Spleen (tissue), 11 donors: Measurements from ENCODE around the gene APOC4. TPM values are rescaled to one million over a fixed set of nuclear protein-coding genes. Genes with fewer than 3 reads are reported as not detected.
"Not testable (repeated sequence)": the region's sequence is repeated elsewhere in the genome, so short reads cannot be mapped to it uniquely, and the experiment has no call there.

Source experiments
- DNase-seq: peaks from one replicate; pipeline ENCODE4 v3.0.0-alpha.2; 2020
- H3K27ac ChIP-seq, 8 donors: fragments of 200-600 bp; sonication (generic) in 7 of 8; 1 replicate in 4 of 8; 2 replicates in 4 of 8; pipeline versions ENCODE4 v1.5.0 to v1.8.0; 2016 to 2021; ENCODE audit warnings: inconsistent platforms in 4 of 8, mild to moderate bottlenecking in 4 of 8, moderate library complexity in 1 of 8
- H3K27me3 ChIP-seq, 7 donors: fragments of 200-600 bp; sonication (generic) in 6 of 7; replicated peaks in 1 of 7; 1 replicate in 4 of 7; 2 replicates in 3 of 7; pipeline versions ENCODE4 v1.5.0 to v1.8.0; 2016 to 2021; ENCODE audit warnings: inconsistent platforms in 3 of 7, mild to moderate bottlenecking in 1 of 7
- H3K36me3 ChIP-seq, 6 donors: fragments of 200-600 bp; sonication (generic) in 5 of 6; 1 replicate in 4 of 6; 2 replicates in 2 of 6; pipeline versions ENCODE4 v1.5.0 to v1.8.0; 2016 to 2021; ENCODE audit warnings: inconsistent platforms in 2 of 6
- H3K4me1 ChIP-seq, 6 donors: fragments of 200-600 bp; sonication (generic) in 5 of 6; 1 replicate in 3 of 6; 2 replicates in 3 of 6; pipeline versions ENCODE4 v1.5.0 to v1.8.0; 2016 to 2021; ENCODE audit warnings: inconsistent platforms in 3 of 6
- H3K4me3 ChIP-seq, 8 donors: fragments of 200-600 bp; sonication (generic) in 7 of 8; 1 replicate in 4 of 8; 2 replicates in 4 of 8; pipeline versions ENCODE4 v1.5.0 to v1.8.0; 2016 to 2021; ENCODE audit warnings: inconsistent platforms in 4 of 8, mild to moderate bottlenecking in 4 of 8, moderate library complexity in 2 of 8
- H3K9me3 ChIP-seq, 8 donors: fragments of 200-600 bp; sonication (generic) in 7 of 8; 1 replicate in 4 of 8; 2 replicates in 4 of 8; pipeline versions ENCODE4 v1.5.0 to v1.8.0; 2016 to 2021; ENCODE audit warnings: inconsistent platforms in 4 of 8
- CTCF ChIP-seq, 11 experiments: fragments of 200-600 bp in 7 of 11; fragments of 450-650 bp in 4 of 11; sonication (generic) in 4 of 11; IDR thresholded peaks in 8 of 11; conservative IDR thresholded peaks in 3 of 11; 1 replicate in 7 of 11; 2 replicates in 4 of 11; pipeline versions ENCODE4 v1.4.0 to v1.8.0; 2016 to 2021; ENCODE audit warnings: antibody characterized with exemption in 11 of 11, inconsistent platforms in 4 of 11, mild to moderate bottlenecking in 1 of 11
- POLR2A ChIP-seq, 3 donors: fragments of 450-650 bp; IDR thresholded peaks; one replicate each; pipeline ENCODE4 v1.5.1; 2017; ENCODE audit warnings: antibody characterized with exemption in 3 of 3, mild to moderate bottlenecking in 1 of 3
- POLR2AphosphoS5 ChIP-seq, 3 donors: sonication (generic); formaldehyde crosslinking; IDR thresholded peaks; one replicate each; pipeline ENCODE4 v1.5.1; 2017; ENCODE audit warnings: antibody characterized with exemption in 3 of 3
- WGBS, 5 donors: extraction: QIAGEN DNeasy Blood & Tissue Kit in 3 of 5; methylation state at CpG; one replicate each; pipeline versions ENCODE4 v1.1.5 to v1.1.7; 2013 to 2018; 5-methylcytosine and 5-hydroxymethylcytosine counted together
- intact Hi-C: fragments of 100-400 bp; cut with DNase I; formaldehyde crosslinking; loops from one replicate; pipeline ENCODE4 v1.15.0; 2023; ENCODE audit warnings: low total_unique reads
- polyA plus RNA-seq, 3 donors: library from polyadenylated mRNA; stranded (reverse); fragments of 200-250 nt; gene quantifications; one replicate each; pipeline ENCODE4 v1.2.1, GENCODE V29; 2013
- total RNA-seq, 7 donors: library from RNA; depleted of rRNA in 3 of 7; stranded (reverse); fragments of >200 nt in 3 of 7; fragmentation: NEBNext Ultra II Directional in 4 of 7; extraction: Animal tissue kit (Norgen Biotek cat#: 25700) in 4 of 7; gene quantifications; one replicate each; pipeline versions ENCODE4 v1.1.0 to v1.2.1, GENCODE V29; 2016 to 2021
- donor health status: healthy with polysubstance abuse.
- donor health status: DM: no; HTN: no; CAD: no; lungs with moderate emphysema.
- donor health status: DM: no; HTN: no; CAD: no.
- donor health status: Bipolar disorder and iron deficiency.
- donor health status: healthy.
- donor health status: DM: no; HTN: no; CAD: no.
- donor health status: DM: yes; HTN: yes; CAD: no.

The APOC4 gene
- total and polyA plus RNA-seq, 10 donors, result 0.24 to 0.42 (median 0.32) TPM; not detected in 7

DNA sequence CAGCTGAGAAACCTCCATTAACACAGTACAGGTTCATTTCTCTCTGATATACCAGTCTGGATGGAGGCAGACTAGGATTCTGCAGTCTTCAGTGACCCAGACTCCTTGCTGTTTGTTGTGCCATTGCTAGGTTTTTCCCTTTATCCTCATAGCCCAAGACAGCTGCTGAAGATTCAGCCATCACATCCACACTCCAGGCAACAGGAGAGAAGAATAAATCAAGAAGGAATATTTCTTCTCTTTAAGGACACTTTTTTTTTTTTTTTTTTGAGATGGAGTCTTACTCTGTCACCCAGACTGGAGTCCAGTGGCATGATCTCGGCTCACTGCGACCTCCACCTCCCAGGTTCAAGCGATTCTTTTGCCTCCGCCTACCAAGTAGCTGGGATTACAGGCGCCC, 27.4 kb downstream of the APOC4 start:
- peaks cover 0 to 16% (median 2%) of the 10 kb centered on the region in 6 donors for H3K4me1 ChIP-seq
- TF ChIP-seq POLR2AphosphoS5 (IDR thresholded peaks at IDR 0.05), result no peak
- no peak for TF ChIP-seq POLR2A (IDR thresholded peaks at IDR 0.05)
- no peak for TF ChIP-seq CTCF (IDR thresholded peaks at IDR 0.05 in 8 of 11, conservative IDR thresholded peaks at IDR 0.05 in 3 of 11)
- DNase-seq, result no peak
- H3K36me3 ChIP-seq, result peaks cover 0 to 100% (median 60%) of the 10 kb centered on the region in 6 donors
- H3K9me3 ChIP-seq, result no peaks in the 10 kb centered on the region
- intact Hi-C loops, result no loop called here
- H3K27me3 ChIP-seq, result no peaks in the 10 kb centered on the region
- WGBS, 5 donors, result 95 to 100% (median 97%) methylated on average over 5 of the region's 5 CpGs
- H3K4me3 ChIP-seq, result no peak overlapping the region
- H3K27ac ChIP-seq, result no peak overlapping the region

DNA sequence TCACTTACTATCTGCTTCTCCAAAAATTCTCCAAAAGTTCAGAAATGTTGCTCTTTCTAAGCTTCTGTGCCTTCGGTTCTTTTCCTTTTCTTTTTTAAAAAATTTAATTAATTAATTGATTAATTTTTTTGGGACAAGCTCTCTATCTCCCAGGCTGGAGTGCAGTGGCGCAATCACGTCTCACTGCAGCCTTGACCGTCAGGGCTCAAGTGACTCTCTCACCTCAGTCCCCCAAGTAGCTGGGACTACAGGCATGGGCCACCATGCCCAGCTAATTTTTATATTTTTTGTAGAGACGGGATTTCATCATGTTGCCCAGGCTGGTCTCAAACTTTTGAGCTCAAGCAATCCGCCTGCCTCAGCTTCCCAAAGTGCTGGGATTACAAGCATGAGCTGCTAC, 29.4 kb downstream of the APOC4 start:
- H3K9me3 ChIP-seq, H3K4me3 ChIP-seq, intact Hi-C loops, H3K27ac ChIP-seq, DNase-seq, H3K27me3 ChIP-seq: not testable (repeated sequence)
- Histone ChIP-seq H3K36me3 (peaks cover 3 to 100% (median 62%) of the 10 kb centered on the region in 6 donors), H3K4me1 (peaks cover 0 to 16% (median 2%) of the 10 kb centered on the region in 6 donors)
- WGBS, 5 donors, result 86 to 96% (median 90%) methylated on average over 6 of the region's 6 CpGs

DNA sequence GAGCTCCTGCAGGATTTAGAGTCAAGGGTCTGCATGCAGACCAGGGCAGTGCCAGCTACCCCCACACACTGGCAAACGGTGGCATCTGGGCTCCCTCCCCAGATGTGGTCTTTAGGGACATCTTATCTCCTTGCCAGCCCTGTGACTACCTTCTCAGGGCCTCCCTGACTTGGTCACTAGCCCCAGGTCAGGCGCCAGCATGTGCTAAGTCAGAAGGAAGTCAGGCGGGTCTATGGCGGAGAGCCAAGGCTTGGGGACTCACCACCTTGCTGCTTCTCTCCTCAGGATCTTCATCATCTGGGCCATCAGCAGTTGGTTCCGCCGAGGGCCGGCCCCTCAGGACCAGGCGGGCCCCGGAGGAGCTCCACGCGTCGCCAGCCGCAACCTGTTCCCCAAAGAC, 30.8 kb downstream of the APOC4 start:
- Histone ChIP-seq H3K36me3 (peaks cover 8 to 100% (median 62%) of the 10 kb centered on the region in 6 donors), H3K27ac (peak overlapping the region in 3 of 8 donors; percentile 2 to 21 (median 15)), H3K27me3 (no peaks in the 10 kb centered on the region), H3K9me3 (no peaks in the 10 kb centered on the region), H3K4me3 (no peak overlapping the region), H3K4me1 (peaks cover 0 to 16% (median 2%) of the 10 kb centered on the region in 6 donors)
- intact Hi-C loops, result no loop called here
- DNase-seq, result no peak
- WGBS, 5 donors, result 87 to 100% (median 89%) methylated on average over 9 to 13 of the region's 13 CpGs
- no peak for TF ChIP-seq CTCF (IDR thresholded peaks at IDR 0.05 in 8 of 11, conservative IDR thresholded peaks at IDR 0.05 in 3 of 11)
- TF ChIP-seq POLR2A (IDR thresholded peaks at IDR 0.05), result no peak
- TF ChIP-seq POLR2AphosphoS5 (IDR thresholded peaks at IDR 0.05), result no peak

DNA sequence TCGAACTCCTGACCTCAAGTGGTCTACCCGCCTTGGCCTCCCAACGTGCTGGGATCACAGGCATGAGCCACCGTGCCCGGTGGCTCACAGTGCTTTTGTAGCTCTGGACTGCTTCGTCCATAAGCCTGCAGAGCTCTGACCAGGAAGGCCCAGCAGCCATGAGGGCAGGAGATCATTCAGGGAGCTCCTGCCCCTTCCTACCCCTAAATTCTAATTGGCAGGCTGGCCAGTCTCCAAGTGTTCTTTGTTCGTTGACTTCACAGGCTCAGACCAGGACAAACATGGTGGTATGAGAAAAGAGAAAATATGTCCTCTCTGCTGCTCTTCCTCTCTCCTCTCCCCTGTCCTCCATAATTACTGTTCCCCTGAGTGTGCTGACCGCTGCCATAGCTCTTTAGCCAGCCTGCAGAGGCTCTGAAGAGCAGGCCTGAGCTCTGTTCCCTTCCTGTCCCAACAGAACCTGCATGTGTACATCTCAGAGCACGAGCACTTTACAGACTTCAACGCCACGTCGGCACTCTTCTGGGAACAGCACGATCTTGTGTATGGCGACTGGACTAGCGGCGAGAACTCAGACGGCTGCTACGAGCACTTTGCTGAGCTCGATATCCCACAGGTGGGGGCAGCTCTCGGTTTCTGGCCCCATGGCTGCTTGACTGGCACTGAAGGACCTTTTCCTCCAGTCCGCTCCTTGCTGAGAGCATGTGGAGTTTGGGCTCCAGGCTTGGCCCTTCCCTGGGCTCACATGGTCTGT, 32.1 kb downstream of the APOC4 start:
- intact Hi-C loops, result no loop called here
- TF ChIP-seq POLR2A (IDR thresholded peaks at IDR 0.05) (no peak), POLR2AphosphoS5 (IDR thresholded peaks at IDR 0.05) (no peak), CTCF (IDR thresholded peaks at IDR 0.05 in 8 of 11, conservative IDR thresholded peaks at IDR 0.05 in 3 of 11) (no peak)
- WGBS, 5 donors, result 93 to 95% (median 95%) methylated on average over 20 to 21 of the region's 21 CpGs
- Histone ChIP-seq H3K4me3 (no peak overlapping the region), H3K4me1 (peaks cover 0 to 16% (median 2%) of the 10 kb centered on the region in 6 donors), H3K27me3 (no peaks in the 10 kb centered on the region), H3K36me3 (peaks cover 8 to 100% (median 68%) of the 10 kb centered on the region in 6 donors), H3K27ac (peak overlapping the region in 1 of 8 donors; percentile 7), H3K9me3 (no peaks in the 10 kb centered on the region)
- DNase-seq, result no peak
